CD4-positive, alpha-beta T cell treated with Interleukin-4 for 4 hours (primary cell): ENCODE data around the gene WWOX.

Experiments used
- DNase-seq: peaks from one replicate; pipeline ENCODE4 v3.0.0-alpha.2; 2020

The WWOX gene

GRCh38 chr16:79098907-79099306, 999.5 kb downstream of the WWOX start:
- DNase-seq: no peak

GRCh38 chr16:79099716-79100115, 1000.3 kb downstream of the WWOX start:
- no peak for DNase-seq

GRCh38 chr16:79100447-79100846, 1001.0 kb downstream of the WWOX start:
- DNase-seq: no peak

- no peak for DNase-seq
Measured at GRCh38 chr16:79101491-79101890, 1002.0 kb downstream of the WWOX start.

GRCh38 chr16:79104567-79104966, 1005.1 kb downstream of the WWOX start:
- DNase-seq: no peak

- no peak for DNase-seq
Measured at GRCh38 chr16:79107301-79107700, 1007.8 kb downstream of the WWOX start.

- DNase-seq: no peak
Measured at GRCh38 chr16:79109771-79110170, 1010.3 kb downstream of the WWOX start.

- DNase-seq: no peak
Measured at GRCh38 chr16:79110242-79110641, 1010.8 kb downstream of the WWOX start.

- no peak for DNase-seq
Measured at GRCh38 chr16:79110953-79111352, 1011.5 kb downstream of the WWOX start.

GRCh38 chr16:79112462-79112861, 1013.0 kb downstream of the WWOX start:
- no peak for DNase-seq

GRCh38 chr16:79113826-79114225, 1014.4 kb downstream of the WWOX start:
- no peak for DNase-seq

- no peak for DNase-seq
Measured at GRCh38 chr16:79114759-79115158, 1015.3 kb downstream of the WWOX start.

- no peak for DNase-seq
Measured at GRCh38 chr16:79121906-79122305, 1022.5 kb downstream of the WWOX start.

- DNase-seq: no peak
Measured at GRCh38 chr16:79122343-79122742, 1022.9 kb downstream of the WWOX start.

- no peak for DNase-seq
Measured at GRCh38 chr16:79124016-79124756, 1024.7 kb downstream of the WWOX start.

GRCh38 chr16:79127766-79128165, 1028.3 kb downstream of the WWOX start:
- DNase-seq: no peak

- DNase-seq: no peak
Measured at GRCh38 chr16:79128706-79129105, 1029.3 kb downstream of the WWOX start.

GRCh38 chr16:79130616-79131015, 1031.2 kb downstream of the WWOX start:
- DNase-seq: no peak

GRCh38 chr16:79131321-79132075, 1032.0 kb downstream of the WWOX start:
- DNase-seq: no peak

GRCh38 chr16:79132701-79133100, 1033.2 kb downstream of the WWOX start:
- DNase-seq: no peak

- DNase-seq: no peak
Measured at GRCh38 chr16:79134300-79134699, 1034.8 kb downstream of the WWOX start.

GRCh38 chr16:79136955-79137354, 1037.5 kb downstream of the WWOX start:
- no peak for DNase-seq

- no peak for DNase-seq
Measured at GRCh38 chr16:79137426-79137939, 1038.0 kb downstream of the WWOX start.

GRCh38 chr16:79139799-79140198, 1040.3 kb downstream of the WWOX start:
- no peak for DNase-seq
